SK-N-SH (cell line): ENCODE data around the gene MAD1L1.

Source experiments
- YY1 ChIP-seq: IDR thresholded peaks from 2 replicates; pipeline ENCODE4 v1.4.0; 2012; ENCODE audit warnings: low read depth, mild to moderate bottlenecking
- TF ChIP-seq, protein P1 (sequence below): IDR thresholded peaks from 2 replicates; pipeline ENCODE4 v1.6.1; 2012; ENCODE audit warnings: mild to moderate bottlenecking, low read depth, low read length, moderate library complexity

DNA sequence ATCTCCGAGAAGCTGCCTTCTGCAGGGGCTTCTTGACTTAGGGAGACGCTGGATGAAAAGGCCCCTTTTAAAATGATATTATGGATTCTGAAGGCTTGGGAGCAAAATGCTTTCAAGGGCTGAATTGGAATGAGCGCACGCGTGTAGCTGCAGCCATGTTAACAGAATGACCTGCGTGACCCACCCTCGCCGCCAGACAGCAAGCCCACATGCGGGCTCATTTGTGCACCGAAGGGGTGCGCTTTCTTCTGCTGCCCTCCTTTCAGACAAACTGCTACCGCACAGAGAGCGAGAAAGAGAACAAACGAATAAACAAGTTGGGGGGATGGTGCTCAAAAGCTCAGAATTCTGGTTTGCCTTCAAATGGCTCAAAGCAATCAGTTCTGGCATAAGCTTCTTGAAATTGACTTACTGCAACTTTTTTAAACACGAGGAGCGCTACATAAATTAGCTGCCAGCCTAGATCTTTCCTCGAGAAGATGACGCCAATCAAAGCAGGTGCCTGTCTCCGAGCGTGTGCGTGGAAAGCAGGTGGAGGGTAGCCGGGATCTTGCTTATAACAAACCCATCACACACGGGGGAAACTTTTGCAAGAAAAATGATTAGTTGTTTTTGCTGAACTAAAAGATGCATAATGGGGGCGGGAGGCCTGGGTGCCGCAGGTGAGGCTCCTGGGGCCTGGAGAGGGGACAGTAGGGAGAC lies 268.4 kb downstream of the MAD1L1 start:
- TF ChIP-seq, protein P1, sequence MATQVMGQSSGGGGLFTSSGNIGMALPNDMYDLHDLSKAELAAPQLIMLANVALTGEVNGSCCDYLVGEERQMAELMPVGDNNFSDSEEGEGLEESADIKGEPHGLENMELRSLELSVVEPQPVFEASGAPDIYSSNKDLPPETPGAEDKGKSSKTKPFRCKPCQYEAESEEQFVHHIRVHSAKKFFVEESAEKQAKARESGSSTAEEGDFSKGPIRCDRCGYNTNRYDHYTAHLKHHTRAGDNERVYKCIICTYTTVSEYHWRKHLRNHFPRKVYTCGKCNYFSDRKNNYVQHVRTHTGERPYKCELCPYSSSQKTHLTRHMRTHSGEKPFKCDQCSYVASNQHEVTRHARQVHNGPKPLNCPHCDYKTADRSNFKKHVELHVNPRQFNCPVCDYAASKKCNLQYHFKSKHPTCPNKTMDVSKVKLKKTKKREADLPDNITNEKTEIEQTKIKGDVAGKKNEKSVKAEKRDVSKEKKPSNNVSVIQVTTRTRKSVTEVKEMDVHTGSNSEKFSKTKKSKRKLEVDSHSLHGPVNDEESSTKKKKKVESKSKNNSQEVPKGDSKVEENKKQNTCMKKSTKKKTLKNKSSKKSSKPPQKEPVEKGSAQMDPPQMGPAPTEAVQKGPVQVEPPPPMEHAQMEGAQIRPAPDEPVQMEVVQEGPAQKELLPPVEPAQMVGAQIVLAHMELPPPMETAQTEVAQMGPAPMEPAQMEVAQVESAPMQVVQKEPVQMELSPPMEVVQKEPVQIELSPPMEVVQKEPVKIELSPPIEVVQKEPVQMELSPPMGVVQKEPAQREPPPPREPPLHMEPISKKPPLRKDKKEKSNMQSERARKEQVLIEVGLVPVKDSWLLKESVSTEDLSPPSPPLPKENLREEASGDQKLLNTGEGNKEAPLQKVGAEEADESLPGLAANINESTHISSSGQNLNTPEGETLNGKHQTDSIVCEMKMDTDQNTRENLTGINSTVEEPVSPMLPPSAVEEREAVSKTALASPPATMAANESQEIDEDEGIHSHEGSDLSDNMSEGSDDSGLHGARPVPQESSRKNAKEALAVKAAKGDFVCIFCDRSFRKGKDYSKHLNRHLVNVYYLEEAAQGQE: no peak
- no peak for TF ChIP-seq YY1
